Neuronal stem cell (in vitro differentiated cells): ENCODE results near the gene MRPL11.

Experiments used
- DNase-seq: peaks from one replicate; pipeline ENCODE4 v3.0.0-alpha.2; 2013; ENCODE audit warnings: low spot score
- H2AFZ ChIP-seq: one replicate; pipeline ENCODE4 v1.6.1; 2013; ENCODE audit warnings: mild to moderate bottlenecking, low read length, inconsistent platforms
- H2AK5ac ChIP-seq: 2 replicates; pipeline ENCODE4 v1.6.1; 2013; ENCODE audit warnings: low read depth, mild to moderate bottlenecking, inconsistent platforms, low read length, moderate library complexity, mixed read lengths
- H2BK120ac ChIP-seq: 2 replicates; pipeline ENCODE4 v1.6.1; 2013; ENCODE audit warnings: low read depth, mild to moderate bottlenecking, inconsistent platforms, low read length, moderate library complexity, mixed read lengths
- H2BK12ac ChIP-seq: one replicate; pipeline ENCODE4 v1.6.1; 2013; ENCODE audit warnings: low read length, inconsistent platforms
- H2BK15ac ChIP-seq: 2 replicates; pipeline ENCODE4 v1.6.1; 2013; ENCODE audit warnings: mild to moderate bottlenecking, low read length, inconsistent platforms, mixed read lengths
- H2BK5ac ChIP-seq: one replicate; pipeline ENCODE4 v1.6.1; 2013; ENCODE audit warnings: inconsistent platforms, mild to moderate bottlenecking, low read length, moderate library complexity
- H3K14ac ChIP-seq: one replicate; pipeline ENCODE4 v1.6.1; 2013; ENCODE audit warnings: low read length, inconsistent platforms
- H3K18ac ChIP-seq: 2 replicates; pipeline ENCODE4 v1.6.1; 2013; ENCODE audit warnings: low read length, inconsistent platforms
- H3K23ac ChIP-seq: 2 replicates; pipeline ENCODE4 v1.6.1; 2013; ENCODE audit warnings: low read depth, mild to moderate bottlenecking, mixed read lengths, low read length, inconsistent platforms; ENCODE audit not compliant: poor library complexity
- H3K27ac ChIP-seq: replicated peaks from 3 replicates; pipeline ENCODE4 v1.5.1; 2013; ENCODE audit warnings: low read length, inconsistent platforms
- H3K27me3 ChIP-seq, 3 experiments: 2 replicates each; pipeline ENCODE4 v1.6.1; 2013; ENCODE audit warnings: low read length in 3 of 3, mild to moderate bottlenecking in 2 of 3, inconsistent platforms in 1 of 3, low read depth in 1 of 3, mixed read lengths in 1 of 3, moderate library complexity in 1 of 3; ENCODE audit not compliant: control insufficient read depth in 3 of 3, insufficient read depth in 3 of 3
- H3K36me3 ChIP-seq, 2 donors: replicated peaks in 1 of 2; 2 replicates each; pipeline ENCODE4 v1.6.1; 2013; ENCODE audit warnings: low read length in 2 of 2; ENCODE audit not compliant: control insufficient read depth in 2 of 2, insufficient read depth in 2 of 2
- H3K4ac ChIP-seq: 2 replicates; pipeline ENCODE4 v1.6.1; 2013; ENCODE audit warnings: inconsistent platforms, mild to moderate bottlenecking, low read length, moderate library complexity
- H3K4me1 ChIP-seq, 2 donors: 1 replicate in 1 of 2; 2 replicates in 1 of 2; pipeline ENCODE4 v1.6.1; 2013; ENCODE audit warnings: low read length in 2 of 2, low read depth in 1 of 2; ENCODE audit not compliant: control insufficient read depth in 2 of 2, insufficient read depth in 1 of 2
- H3K4me2 ChIP-seq: one replicate; pipeline ENCODE4 v1.6.1; 2013; ENCODE audit warnings: mild to moderate bottlenecking, low read length, inconsistent platforms; ENCODE audit not compliant: insufficient read depth, poor library complexity, severe bottlenecking
- H3K4me3 ChIP-seq, 2 donors: 2 replicates each; pipeline ENCODE4 v1.5.1; 2013; ENCODE audit warnings: low read length in 2 of 2, mild to moderate bottlenecking in 2 of 2, inconsistent platforms in 1 of 2, moderate library complexity in 1 of 2
- H3K79me1 ChIP-seq: one replicate; pipeline ENCODE4 v1.6.1; 2013; ENCODE audit warnings: low read depth, mild to moderate bottlenecking, inconsistent platforms, low read length, moderate library complexity
- H3K9ac ChIP-seq: one replicate; pipeline ENCODE4 v1.6.1; 2013; ENCODE audit warnings: mild to moderate bottlenecking, low read depth, low read length, inconsistent platforms; ENCODE audit not compliant: poor library complexity
- H3K9me3 ChIP-seq, 2 donors: replicated peaks in 1 of 2; 2 replicates each; pipeline versions ENCODE3 to v1.6.1; 2013; ENCODE audit warnings: low read length in 2 of 2, mild to moderate bottlenecking in 2 of 2, inconsistent platforms in 1 of 2, low read depth in 1 of 2, mixed read lengths in 1 of 2, moderate library complexity in 1 of 2; ENCODE audit not compliant: control insufficient read depth in 2 of 2, insufficient read depth in 1 of 2
- H4K8ac ChIP-seq: one replicate; pipeline ENCODE4 v1.6.1; 2013; ENCODE audit warnings: low read depth, mild to moderate bottlenecking, inconsistent platforms, low read length, moderate library complexity
- H4K91ac ChIP-seq: one replicate; pipeline ENCODE4 v1.6.1; 2013; ENCODE audit warnings: low read length, low read depth, mild to moderate bottlenecking, inconsistent platforms; ENCODE audit not compliant: poor library complexity
- WGBS, 2 donors: extraction: QIAGEN DNeasy Blood & Tissue Kit; methylation state at CpG; one replicate each; pipeline ENCODE4 v1.1.7; 2013; ENCODE audit warnings: missing lambda C conversion rate in 2 of 2, mixed read lengths in 1 of 2; ENCODE audit not compliant: insufficient read length in 2 of 2, insufficient replicate concordance in 1 of 2; ENCODE audit errors: extremely low coverage in 2 of 2; 5-methylcytosine and 5-hydroxymethylcytosine counted together

The MRPL11 gene

GRCh38 chr11:66459138-66459778 is 20.6 kb upstream of the MRPL11 start:
- Histone ChIP-seq H3K27ac (no peak overlapping the region), H3K36me3 (no peaks in the 10 kb centered on the region), H2AK5ac (no peak overlapping the region), H2BK12ac (no peak overlapping the region), H3K4me1 (no peaks in the 10 kb centered on the region), H4K8ac (no peak overlapping the region), H3K4ac (no peak overlapping the region), H3K9me3 (peaks cover 0 to 2% of the 10 kb centered on the region in 2 donors), H4K91ac (no peak overlapping the region), H2BK5ac (no peak overlapping the region), H3K4me2 (no peak overlapping the region), H3K27me3 (no peaks in the 10 kb centered on the region), H3K4me3 (no peak overlapping the region), H3K14ac (no peak overlapping the region), H3K18ac (no peak overlapping the region), H2BK120ac (no peak overlapping the region), H3K23ac (no peak overlapping the region), H3K79me1 (no peaks in the 10 kb centered on the region), H3K9ac (no peak overlapping the region), H2AFZ (no peak overlapping the region), H2BK15ac (no peak overlapping the region)
- WGBS, 2 donors = no CpG with 5 or more reads among the region's 5 CpGs
- no peak for DNase-seq

DNA sequence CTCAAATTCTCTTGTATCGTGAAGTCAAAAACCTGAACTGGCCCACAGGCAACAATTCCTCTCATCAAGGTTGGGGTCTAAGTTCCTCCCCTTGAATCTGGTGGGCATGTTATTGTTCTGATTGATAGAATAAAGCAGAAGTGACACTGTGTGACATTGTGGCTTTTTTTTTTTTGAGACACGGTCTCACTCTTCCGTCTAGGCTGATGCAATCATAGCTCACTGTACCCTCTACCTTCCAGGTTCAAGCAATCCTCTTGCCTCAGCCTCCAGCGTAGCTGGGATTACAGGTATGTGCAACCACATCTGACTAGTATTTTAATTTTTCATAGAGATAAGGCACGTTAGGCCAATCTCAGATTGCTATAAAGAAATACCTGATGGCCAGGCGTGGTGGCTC is 19.2 kb upstream of the MRPL11 start:
- H4K91ac ChIP-seq = no peak overlapping the region
- H2BK15ac ChIP-seq = no peak overlapping the region
- H3K27ac ChIP-seq = no peak overlapping the region
- H3K79me1 ChIP-seq = no peaks in the 10 kb centered on the region
- H3K9me3 ChIP-seq = no peaks in the 10 kb centered on the region
- H3K36me3 ChIP-seq = no peaks in the 10 kb centered on the region
- H3K14ac ChIP-seq = no peak overlapping the region
- no peak overlapping the region for H2AFZ ChIP-seq
- H3K27me3 ChIP-seq = no peaks in the 10 kb centered on the region
- H2BK5ac ChIP-seq = no peak overlapping the region
- no peak overlapping the region for H2BK120ac ChIP-seq
- H3K4me1 ChIP-seq = no peaks in the 10 kb centered on the region
- WGBS, 2 donors = no CpG with 5 or more reads among the region's 6 CpGs
- no peak overlapping the region for H3K4me3 ChIP-seq
- H3K18ac ChIP-seq = no peak overlapping the region
- no peak overlapping the region for H3K9ac ChIP-seq
- no peak overlapping the region for H4K8ac ChIP-seq
- no peak overlapping the region for H2BK12ac ChIP-seq
- H2AK5ac ChIP-seq = no peak overlapping the region
- H3K4ac ChIP-seq = no peak overlapping the region
- no peak for DNase-seq
- H3K23ac ChIP-seq = no peak overlapping the region
- H3K4me2 ChIP-seq = no peak overlapping the region

DNA sequence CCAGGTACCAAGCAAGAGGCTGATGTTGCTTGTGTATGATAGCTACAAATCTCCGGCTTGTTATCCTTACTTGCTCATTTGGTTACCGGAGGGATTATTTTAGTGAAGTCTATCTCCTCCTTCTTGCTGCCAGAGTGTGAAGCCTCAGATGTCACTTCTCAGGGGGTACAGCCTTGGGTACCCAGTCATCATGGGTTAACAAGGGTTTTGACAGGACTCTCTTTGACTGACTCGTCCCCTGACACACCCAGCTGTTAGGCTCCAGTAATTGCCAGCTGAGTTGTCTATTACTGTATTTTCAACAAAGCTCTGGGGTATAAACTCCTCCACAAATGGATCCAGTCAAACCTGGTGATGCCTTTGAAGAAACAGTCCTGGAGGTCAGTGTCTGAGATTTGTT is 16.2 kb upstream of the MRPL11 start:
- no peak overlapping the region for H2AK5ac ChIP-seq
- no peak overlapping the region for H4K8ac ChIP-seq
- H3K9me3 ChIP-seq = peaks cover 4 to 5% of the 10 kb centered on the region in 2 donors
- no peak overlapping the region for H2BK5ac ChIP-seq
- H3K4me3 ChIP-seq = no peak overlapping the region
- H2AFZ ChIP-seq = no peak overlapping the region
- H3K36me3 ChIP-seq = no peaks in the 10 kb centered on the region
- H2BK12ac ChIP-seq = no peak overlapping the region
- no CpG with 5 or more reads among the region's 3 CpGs for WGBS, 2 donors
- H3K14ac ChIP-seq = no peak overlapping the region
- H3K4ac ChIP-seq = no peak overlapping the region
- no peak overlapping the region for H2BK120ac ChIP-seq
- peaks cover 0 to 8% (median 0%) of the 10 kb centered on the region in 3 experiments for H3K27me3 ChIP-seq
- H3K79me1 ChIP-seq = no peaks in the 10 kb centered on the region
- no peak overlapping the region for H2BK15ac ChIP-seq
- no peak overlapping the region for H4K91ac ChIP-seq
- no peak overlapping the region for H3K18ac ChIP-seq
- no peaks in the 10 kb centered on the region for H3K4me1 ChIP-seq
- H3K4me2 ChIP-seq = no peak overlapping the region
- no peak for DNase-seq
- no peak overlapping the region for H3K27ac ChIP-seq
- no peak overlapping the region for H3K9ac ChIP-seq
- no peak overlapping the region for H3K23ac ChIP-seq

DNA sequence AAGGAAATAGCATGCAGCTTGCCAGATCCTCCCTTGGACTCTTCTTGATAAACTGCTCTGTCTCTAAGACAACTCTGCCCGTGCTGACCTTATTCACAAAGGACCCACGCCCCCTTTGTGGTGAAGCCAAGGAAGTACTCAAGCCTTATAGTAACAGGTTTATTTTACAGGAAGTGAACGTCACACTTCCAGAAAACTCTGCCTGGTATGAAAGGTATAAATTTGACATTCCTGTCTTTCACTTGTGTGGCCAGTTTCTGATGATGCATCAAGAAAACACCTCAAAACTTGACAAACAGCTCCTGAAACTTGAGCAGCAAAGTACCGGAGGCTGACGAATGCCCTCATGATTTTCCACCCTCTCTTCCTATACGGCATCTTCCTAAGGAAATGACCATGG is 15.6 kb upstream of the MRPL11 start:
- no peak overlapping the region for H3K4me3 ChIP-seq
- no peak overlapping the region for H4K91ac ChIP-seq
- no peak overlapping the region for H3K14ac ChIP-seq
- H3K79me1 ChIP-seq = no peaks in the 10 kb centered on the region
- no peak overlapping the region for H3K27ac ChIP-seq
- H3K9me3 ChIP-seq = peaks cover 4 to 5% of the 10 kb centered on the region in 2 donors
- no peak overlapping the region for H2BK5ac ChIP-seq
- no peak overlapping the region for H4K8ac ChIP-seq
- no peak overlapping the region for H2BK12ac ChIP-seq
- H3K4ac ChIP-seq = no peak overlapping the region
- H2AK5ac ChIP-seq = no peak overlapping the region
- H3K4me1 ChIP-seq = no peaks in the 10 kb centered on the region
- no peaks in the 10 kb centered on the region for H3K36me3 ChIP-seq
- no peak overlapping the region for H2BK120ac ChIP-seq
- no peak overlapping the region for H3K9ac ChIP-seq
- peaks cover 0 to 11% (median 0%) of the 10 kb centered on the region in 3 experiments for H3K27me3 ChIP-seq
- no peak overlapping the region for H2AFZ ChIP-seq
- no peak overlapping the region for H3K23ac ChIP-seq
- H3K4me2 ChIP-seq = no peak overlapping the region
- H3K18ac ChIP-seq = no peak overlapping the region
- H2BK15ac ChIP-seq = no peak overlapping the region
- no CpG with 5 or more reads among the region's 6 CpGs for WGBS, 2 donors
- DNase-seq = no peak
